Keratinocyte (primary cell): ENCODE results near the gene GAPVD1. TPM values are rescaled to one million over a fixed set of nuclear protein-coding genes. Genes with fewer than 3 reads are reported as not detected.

Experiments used
- DNase-seq: peaks from one replicate; pipeline ENCODE4 v3.0.0-alpha.2; 2011; ENCODE audit warnings: low read depth, missing footprints, low spot score
- FAIRE-seq: peaks from 2 replicates; lab custom pipeline; 2011; peaks lifted over from hg19 to GRCh38; lab: Jason Lieb, UNC
- H2AFZ ChIP-seq: 2 replicates; pipeline ENCODE4 v1.6.0; 2012; ENCODE audit warnings: low read length, control low read depth, inconsistent platforms; ENCODE audit not compliant: control insufficient read depth
- H3K27ac ChIP-seq: 2 replicates; pipeline ENCODE4 v1.5.1; 2011; ENCODE audit warnings: low read length; ENCODE audit not compliant: control insufficient read depth, insufficient read depth
- H3K27me3 ChIP-seq: 3 replicates; pipeline ENCODE4 v1.6.0; 2011; ENCODE audit warnings: low read length; ENCODE audit not compliant: control insufficient read depth, insufficient read depth; ENCODE audit errors: extremely low read depth
- H3K36me3 ChIP-seq, 2 experiments: 2 replicates in 1 of 2; 3 replicates in 1 of 2; pipeline ENCODE4 v1.5.1; 2011; ENCODE audit warnings: low read length in 2 of 2, mild to moderate bottlenecking in 1 of 2; ENCODE audit not compliant: control insufficient read depth in 2 of 2, insufficient read depth in 2 of 2; ENCODE audit errors: extremely low read depth in 1 of 2
- H3K4me1 ChIP-seq: 3 replicates; pipeline ENCODE4 v1.5.1; 2011; ENCODE audit warnings: low read length; ENCODE audit not compliant: control insufficient read depth, insufficient read depth; ENCODE audit errors: extremely low read depth
- H3K4me2 ChIP-seq: 3 replicates; pipeline ENCODE4 v1.6.0; 2011; ENCODE audit warnings: low read depth, low read length; ENCODE audit not compliant: control insufficient read depth, insufficient read depth; ENCODE audit errors: extremely low read depth
- H3K4me3 ChIP-seq, 3 experiments: fragments of 200-600 bp in 1 of 3; sonication (generic) in 1 of 3; 2 replicates in 2 of 3; 3 replicates in 1 of 3; pipeline ENCODE4 v1.5.1; 2011 to 2016; ENCODE audit warnings: low read length in 3 of 3, mild to moderate bottlenecking in 3 of 3, control low read depth in 2 of 3, inconsistent platforms in 1 of 3, low read depth in 1 of 3, mixed read lengths in 1 of 3, mixed run types in 1 of 3, moderate library complexity in 1 of 3; ENCODE audit not compliant: control insufficient read depth in 2 of 3, insufficient read depth in 2 of 3; ENCODE audit errors: extremely low read depth in 1 of 3
- H3K79me2 ChIP-seq: 2 replicates; pipeline ENCODE4 v1.6.0; 2012; ENCODE audit warnings: low read length; ENCODE audit not compliant: control insufficient read depth, insufficient read depth
- H3K9ac ChIP-seq: 3 replicates; pipeline ENCODE4 v1.6.0; 2011; ENCODE audit warnings: low read length; ENCODE audit not compliant: control insufficient read depth, insufficient read depth; ENCODE audit errors: extremely low read depth
- H3K9me1 ChIP-seq: 3 replicates; pipeline ENCODE4 v1.6.0; 2011; ENCODE audit warnings: low read length; ENCODE audit not compliant: control insufficient read depth, insufficient read depth; ENCODE audit errors: extremely low read depth
- H3K9me3 ChIP-seq: 2 replicates; pipeline ENCODE4 v1.5.1; 2012; ENCODE audit warnings: low read depth, low read length; ENCODE audit not compliant: control insufficient read depth
- H4K20me1 ChIP-seq: 3 replicates; pipeline ENCODE4 v1.6.0; 2011; ENCODE audit warnings: low read length; ENCODE audit not compliant: control insufficient read depth, insufficient read depth; ENCODE audit errors: extremely low read depth
- CTCF ChIP-seq, 3 experiments: IDR thresholded peaks in 1 of 3; conservative IDR thresholded peaks in 1 of 3; optimal IDR thresholded peaks in 1 of 3; 2 replicates in 2 of 3; 3 replicates in 1 of 3; pipeline versions ENCODE3 to v1.5.1; 2011; ENCODE audit warnings: low read length in 3 of 3, mild to moderate bottlenecking in 3 of 3, moderate library complexity in 2 of 3, control low read depth in 1 of 3, inconsistent platforms in 1 of 3; ENCODE audit not compliant: insufficient read depth in 2 of 3; ENCODE audit errors: extremely low read depth in 1 of 3
- EZH2 ChIP-seq: IDR thresholded peaks from one replicate; pipeline ENCODE4 v1.6.1; 2012; ENCODE audit warnings: inconsistent platforms, mild to moderate bottlenecking, low read length, moderate library complexity
- dilution Hi-C: fragments of 300-500 bp; cut with MboI; formaldehyde crosslinking; loops from one replicate; pipeline ENCODE4 v1.7.0; 2020; ENCODE audit warnings: low sequenced_read_pairs; ENCODE audit not compliant: extremely low pct_ligation_motif_present
- polyA plus RNA-seq, 5 experiments: library from polyadenylated mRNA; depleted of rRNA in 3 of 5; stranded (reverse) in 3 of 5; stranded (forward) in 1 of 5; unstranded in 1 of 5; fragments of >200 nt; gene quantifications; 1 replicate in 1 of 5; 2 replicates in 3 of 5; 3 replicates in 1 of 5; pipeline versions ENCODE4 v1.2.1 to v1.2.3, GENCODE V29; 2011 to 2012; ENCODE audit warnings: missing spikeins in 2 of 5, low read depth in 1 of 5, low replicate concordance in 1 of 5

Gene GAPVD1
- polyA plus RNA-seq, 1 donor (not counting 4 experiments of a cell fraction or from before 2014, with no cell fraction given), result 23.2 TPM

GRCh38 chr9:125276771-125277170, 15.1 kb downstream of the GAPVD1 start:
- Histone ChIP-seq H3K4me1 (peaks cover 11% of the 10 kb centered on the region), H3K4me2 (no peak overlapping the region), H3K27me3 (no peaks in the 10 kb centered on the region), H3K9ac (no peak overlapping the region), H4K20me1 (peaks cover 7% of the 10 kb centered on the region), H2AFZ (no peak overlapping the region), H3K9me1 (no peaks in the 10 kb centered on the region), H3K4me3 (no peak overlapping the region), H3K36me3 (peaks cover 2% of the 10 kb centered on the region in 2 experiments), H3K79me2 (peaks cover 92% of the 10 kb centered on the region), H3K27ac (no peak overlapping the region), H3K9me3 (no peaks in the 10 kb centered on the region)
- dilution Hi-C loops, result no loop called here
- DNase-seq (no peak), FAIRE-seq (no peak)
- no peak for TF ChIP-seq CTCF (optimal IDR thresholded peaks at IDR 0.05 in 1 of 3, IDR thresholded peaks at IDR 0.05 in 1 of 3, conservative IDR thresholded peaks at IDR 0.05 in 1 of 3; ENCODE audit: extremely low read depth in 1 of 3, insufficient read depth in 2 of 3, low read length in 3 of 3)
- no peak for TF ChIP-seq EZH2

GRCh38 chr9:125277411-125277810, 15.8 kb downstream of the GAPVD1 start:
- no peak overlapping the region for H3K4me2 ChIP-seq
- H3K27ac ChIP-seq, result no peak overlapping the region
- no peak overlapping the region for H3K4me3 ChIP-seq
- H2AFZ ChIP-seq, result no peak overlapping the region
- H3K9ac ChIP-seq, result no peak overlapping the region
- no peaks in the 10 kb centered on the region for H3K9me3 ChIP-seq
- H3K4me1 ChIP-seq, result peaks cover 6% of the 10 kb centered on the region
- dilution Hi-C loops, result no loop called here
- H3K9me1 ChIP-seq, result no peaks in the 10 kb centered on the region
- peaks cover 0 to 2% of the 10 kb centered on the region in 2 experiments for H3K36me3 ChIP-seq
- peaks cover 90% of the 10 kb centered on the region for H3K79me2 ChIP-seq
- H3K27me3 ChIP-seq, result no peaks in the 10 kb centered on the region
- DNase-seq, result no peak
- H4K20me1 ChIP-seq, result peaks cover 7% of the 10 kb centered on the region
- TF ChIP-seq EZH2 (no peak), CTCF (optimal IDR thresholded peaks at IDR 0.05 in 1 of 3, IDR thresholded peaks at IDR 0.05 in 1 of 3, conservative IDR thresholded peaks at IDR 0.05 in 1 of 3; ENCODE audit: extremely low read depth in 1 of 3, insufficient read depth in 2 of 3, low read length in 3 of 3) (no peak)
- FAIRE-seq, result no peak
